ENCODE data around the gene ZNF175. TPM values are rescaled to one million over a fixed set of nuclear protein-coding genes. Genes with fewer than 3 reads are reported as not detected.

The ZNF175 gene
- total and polyA plus RNA-seq, 4 donors = 8.5 to 17.8 (median 12.4) TPM

DNA sequence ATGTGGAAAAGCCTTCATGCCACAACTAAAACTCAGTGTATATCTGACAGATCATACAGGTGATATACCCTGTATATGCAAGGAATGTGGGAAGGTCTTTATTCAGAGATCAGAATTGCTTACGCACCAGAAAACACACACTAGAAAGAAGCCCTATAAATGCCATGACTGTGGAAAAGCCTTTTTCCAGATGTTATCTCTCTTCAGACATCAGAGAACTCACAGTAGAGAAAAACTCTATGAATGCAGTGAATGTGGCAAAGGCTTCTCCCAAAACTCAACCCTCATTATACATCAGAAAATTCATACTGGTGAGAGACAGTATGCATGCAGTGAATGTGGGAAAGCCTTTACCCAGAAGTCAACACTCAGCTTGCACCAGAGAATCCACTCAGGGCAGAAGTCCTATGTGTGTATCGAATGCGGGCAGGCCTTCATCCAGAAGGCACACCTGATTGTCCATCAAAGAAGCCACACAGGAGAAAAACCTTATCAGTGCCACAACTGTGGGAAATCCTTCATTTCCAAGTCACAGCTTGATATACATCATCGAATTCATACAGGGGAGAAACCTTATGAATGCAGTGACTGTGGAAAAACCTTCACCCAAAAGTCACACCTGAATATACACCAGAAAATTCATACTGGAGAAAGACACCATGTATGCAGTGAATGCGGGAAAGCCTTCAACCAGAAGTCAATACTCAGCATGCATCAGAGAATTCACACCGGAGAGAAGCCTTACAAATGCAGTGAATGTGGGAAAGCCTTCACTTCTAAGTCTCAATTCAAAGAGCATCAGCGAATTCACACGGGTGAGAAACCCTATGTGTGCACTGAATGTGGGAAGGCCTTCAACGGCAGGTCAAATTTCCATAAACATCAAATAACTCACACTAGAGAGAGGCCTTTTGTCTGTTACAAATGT lies 16.4 kb downstream of the ZNF175 start:
- Histone ChIP-seq H3K4me3 (ENCODE audit: low read depth, low read length) (no peak overlapping the region), H3K27ac (ENCODE audit: low read depth, low read length) (no peak overlapping the region), H3K4me1 (ENCODE audit: control insufficient read depth, insufficient read depth, low read length) (no peaks in the 10 kb centered on the region), H3K27me3 (ENCODE audit: control insufficient read depth, insufficient read depth, low read length) (no peaks in the 10 kb centered on the region), H3K9me3 (ENCODE audit: control insufficient read depth, insufficient read depth, low read length) (no peaks in the 10 kb centered on the region), H3K36me3 (ENCODE audit: control insufficient read depth, insufficient read depth, low read length) (peaks cover 16% of the 10 kb centered on the region)
- WGBS (ENCODE audit: insufficient coverage) = 100% methylated on average over 1 of the region's 9 CpGs
- DNase-seq (ENCODE audit: low read depth in 4 of 6, low spot score in 6 of 6) = no peak

DNA sequence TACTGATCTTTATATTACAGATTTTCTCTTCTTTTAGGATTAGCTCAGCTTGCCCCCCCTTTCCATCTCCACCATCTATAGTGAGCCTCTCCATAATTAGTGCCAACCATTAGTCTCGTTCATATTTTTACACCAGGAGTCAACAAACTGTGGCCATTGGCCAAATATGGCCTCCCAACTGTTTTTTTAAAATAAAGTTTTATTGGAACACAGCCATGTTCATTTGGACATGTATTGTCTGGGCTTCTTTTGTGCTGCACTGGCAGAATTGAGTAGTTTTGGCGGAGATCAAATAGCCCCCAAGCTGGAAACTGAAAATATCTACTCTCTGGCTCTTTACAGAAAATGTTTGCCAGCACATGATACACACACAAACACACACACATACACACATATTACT lies 18.4 kb downstream of the ZNF175 start:
- H3K4me3 ChIP-seq (ENCODE audit: low read depth, low read length) = no peak overlapping the region
- DNase-seq (ENCODE audit: low read depth in 4 of 6, low spot score in 6 of 6) = no peak
- no peaks in the 10 kb centered on the region for H3K9me3 ChIP-seq (ENCODE audit: control insufficient read depth, insufficient read depth, low read length)
- H3K36me3 ChIP-seq (ENCODE audit: control insufficient read depth, insufficient read depth, low read length) = peaks cover 10% of the 10 kb centered on the region
- no peak overlapping the region for H3K27ac ChIP-seq (ENCODE audit: low read depth, low read length)
- H3K4me1 ChIP-seq (ENCODE audit: control insufficient read depth, insufficient read depth, low read length) = peaks cover 15% of the 10 kb centered on the region
- H3K27me3 ChIP-seq (ENCODE audit: control insufficient read depth, insufficient read depth, low read length) = no peaks in the 10 kb centered on the region
- 40% methylated on average over 1 of the region's 2 CpGs for WGBS (ENCODE audit: insufficient coverage)

DNA sequence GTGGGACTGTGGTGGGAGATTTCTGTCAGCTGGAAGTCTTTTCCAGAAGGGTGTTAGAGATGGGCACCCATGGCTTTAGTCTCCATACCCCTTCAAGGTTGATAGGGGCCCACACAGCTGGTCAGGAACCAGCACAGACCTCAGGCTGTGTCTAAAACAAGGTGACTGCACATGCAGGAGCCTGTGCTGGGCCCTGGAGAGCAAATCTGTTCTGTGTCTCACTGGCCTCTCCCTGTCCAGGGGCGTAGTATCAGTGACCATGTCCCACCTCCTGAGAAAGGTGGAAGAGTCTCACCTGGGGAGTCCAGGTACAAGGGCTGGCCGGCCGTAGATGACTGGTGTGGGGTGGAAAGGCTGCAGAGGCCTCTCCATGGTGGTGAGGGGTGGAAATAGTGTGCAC lies 19.4 kb downstream of the ZNF175 start:
- Histone ChIP-seq H3K36me3 (ENCODE audit: control insufficient read depth, insufficient read depth, low read length) (peaks cover 10% of the 10 kb centered on the region), H3K4me3 (ENCODE audit: low read depth, low read length) (no peak overlapping the region), H3K9me3 (ENCODE audit: control insufficient read depth, insufficient read depth, low read length) (no peaks in the 10 kb centered on the region), H3K27ac (ENCODE audit: low read depth, low read length) (no peak overlapping the region), H3K27me3 (ENCODE audit: control insufficient read depth, insufficient read depth, low read length) (no peaks in the 10 kb centered on the region), H3K4me1 (ENCODE audit: control insufficient read depth, insufficient read depth, low read length) (peaks cover 21% of the 10 kb centered on the region)
- no peak for DNase-seq (ENCODE audit: low read depth in 4 of 6, low spot score in 6 of 6)
- WGBS (ENCODE audit: insufficient coverage) = 100% methylated on average over 3 of the region's 3 CpGs

DNA sequence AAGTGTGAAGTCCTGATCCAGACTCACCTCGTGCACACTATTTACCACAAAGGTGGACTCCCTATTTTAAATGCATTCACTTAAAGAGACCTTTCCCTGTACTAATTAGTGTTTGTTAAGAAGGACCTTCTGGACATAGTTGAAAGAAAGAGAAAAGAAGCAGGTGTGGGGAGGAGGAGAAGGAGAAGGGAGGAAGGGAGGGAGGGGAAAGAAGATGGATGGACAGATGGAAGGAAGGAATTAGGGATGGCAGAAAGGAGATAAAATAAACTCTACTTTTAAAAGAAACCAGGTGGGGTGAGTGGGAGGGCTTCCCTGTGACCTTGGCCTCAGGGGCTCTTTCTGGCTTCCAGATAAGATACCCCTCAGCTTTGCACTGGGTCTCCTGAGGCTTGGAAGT lies 21.4 kb downstream of the ZNF175 start:
- Histone ChIP-seq H3K36me3 (ENCODE audit: control insufficient read depth, insufficient read depth, low read length) (peaks cover 4% of the 10 kb centered on the region), H3K4me1 (ENCODE audit: control insufficient read depth, insufficient read depth, low read length) (peaks cover 21% of the 10 kb centered on the region), H3K27ac (ENCODE audit: low read depth, low read length) (no peak overlapping the region), H3K4me3 (ENCODE audit: low read depth, low read length) (no peak overlapping the region), H3K27me3 (ENCODE audit: control insufficient read depth, insufficient read depth, low read length) (no peaks in the 10 kb centered on the region), H3K9me3 (ENCODE audit: control insufficient read depth, insufficient read depth, low read length) (no peaks in the 10 kb centered on the region)
- DNase-seq (ENCODE audit: low read depth in 4 of 6, low spot score in 6 of 6) = no peak
- WGBS (ENCODE audit: insufficient coverage) = no CpG with 5 or more reads among the region's 1 CpG

DNA sequence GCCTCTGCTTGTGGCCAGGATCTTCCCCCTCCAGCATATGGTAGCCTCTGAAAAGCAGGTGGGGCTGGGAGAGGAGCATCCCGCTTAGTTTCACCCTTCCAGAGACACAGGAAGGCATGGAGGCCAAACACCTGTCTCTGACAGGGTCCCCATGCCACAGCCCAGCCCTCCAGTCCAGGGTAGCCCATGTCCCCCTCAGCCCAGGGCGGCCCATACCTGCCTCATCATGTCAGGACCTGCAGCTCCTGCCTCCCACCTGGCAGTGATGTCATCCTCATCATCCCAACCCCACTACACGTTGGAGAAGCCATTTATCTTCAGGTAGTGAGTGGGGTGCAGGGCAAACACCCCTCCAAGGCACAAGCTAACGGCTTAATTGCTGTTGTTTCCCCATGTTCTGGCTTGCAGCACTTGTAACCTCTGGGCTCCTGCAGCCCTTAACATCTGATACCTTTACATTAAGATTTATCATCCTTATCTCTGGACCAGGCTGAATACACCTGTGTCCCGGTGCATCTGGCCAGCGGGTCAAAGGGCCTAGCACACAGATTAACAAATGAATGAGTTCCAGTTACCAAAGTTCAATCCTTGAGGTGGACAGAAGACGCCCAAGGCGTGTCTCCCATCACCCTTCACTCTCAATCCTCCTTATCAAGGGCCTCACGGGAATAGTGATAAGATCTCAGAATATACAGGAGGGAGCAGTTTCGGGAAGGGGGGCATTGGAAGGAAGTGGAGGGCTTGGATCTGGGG lies 22.2 kb downstream of the ZNF175 start:
- WGBS (ENCODE audit: insufficient coverage) = 38% methylated on average over 7 of the region's 10 CpGs

DNA sequence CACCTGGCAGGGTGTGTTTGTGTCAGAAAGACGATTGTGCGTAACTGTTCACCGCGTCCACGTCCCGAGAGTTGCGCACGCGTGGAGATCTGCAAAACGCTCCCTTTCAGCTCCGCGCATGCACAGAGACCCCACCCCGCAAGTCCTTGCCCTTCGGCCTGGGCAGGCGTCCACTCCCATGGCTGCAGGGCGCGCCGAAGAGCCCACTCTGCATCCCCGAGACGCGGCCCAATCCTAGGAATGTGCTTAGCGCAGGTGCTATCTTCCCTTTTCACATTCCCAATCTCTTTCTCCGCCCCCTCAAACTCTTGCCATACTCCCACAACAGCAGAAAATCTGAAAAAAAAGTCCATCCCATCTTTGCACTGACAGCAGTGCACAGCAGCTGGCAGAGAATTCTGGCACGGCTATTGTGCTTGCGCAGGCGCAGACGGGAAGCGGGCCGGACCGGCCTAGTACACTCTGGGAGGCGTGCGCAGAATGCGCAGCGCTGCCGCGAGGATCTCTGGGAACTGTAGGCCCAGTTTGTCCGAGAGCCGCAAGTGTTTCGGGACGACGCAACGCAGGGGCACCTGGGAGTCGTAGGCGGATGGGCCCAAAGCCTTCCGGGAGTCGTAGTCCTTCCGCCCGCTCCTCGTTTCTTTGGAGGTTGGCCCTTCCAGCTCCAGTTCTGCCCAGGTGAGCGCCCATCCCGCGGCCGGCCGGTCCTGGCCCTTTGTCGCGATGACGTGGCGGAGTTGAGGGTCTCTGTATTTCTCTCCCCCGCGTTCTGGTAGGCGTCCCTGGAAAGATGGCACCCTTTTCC lies 23.1 kb downstream of the ZNF175 start:
- Histone ChIP-seq H3K36me3 (ENCODE audit: control insufficient read depth, insufficient read depth, low read length) (peaks cover 8% of the 10 kb centered on the region), H3K27ac (ENCODE audit: low read depth, low read length) (peak overlapping the region; percentile 63), H3K4me3 (ENCODE audit: low read depth, low read length) (peak overlapping the region; percentile 63), H3K27me3 (ENCODE audit: control insufficient read depth, insufficient read depth, low read length) (peaks cover 4% of the 10 kb centered on the region), H3K9me3 (ENCODE audit: control insufficient read depth, insufficient read depth, low read length) (no peaks in the 10 kb centered on the region), H3K4me1 (ENCODE audit: control insufficient read depth, insufficient read depth, low read length) (peaks cover 21% of the 10 kb centered on the region)
- under 1% methylated on average over 61 of the region's 61 CpGs for WGBS (ENCODE audit: insufficient coverage)
- DNase-seq (ENCODE audit: low read depth in 4 of 6, low spot score in 6 of 6) = peak; percentile 93 to 100 (median 97)

More for the DNA sequence above, 22.2 kb downstream of the ZNF175 start:
- Histone ChIP-seq H3K27ac (ENCODE audit: low read depth, low read length) (peak overlapping the region; percentile 63), H3K4me3 (ENCODE audit: low read depth, low read length) (peak overlapping the region; percentile 63), H3K27me3 (ENCODE audit: control insufficient read depth, insufficient read depth, low read length) (peaks cover under 1% of the 10 kb centered on the region), H3K4me1 (ENCODE audit: control insufficient read depth, insufficient read depth, low read length) (peaks cover 21% of the 10 kb centered on the region), H3K9me3 (ENCODE audit: control insufficient read depth, insufficient read depth, low read length) (no peaks in the 10 kb centered on the region), H3K36me3 (ENCODE audit: control insufficient read depth, insufficient read depth, low read length) (peaks cover 4% of the 10 kb centered on the region)
- DNase-seq (ENCODE audit: low read depth in 4 of 6, low spot score in 6 of 6) = peak in 1 of 6 donors; percentile 1

DNA sequence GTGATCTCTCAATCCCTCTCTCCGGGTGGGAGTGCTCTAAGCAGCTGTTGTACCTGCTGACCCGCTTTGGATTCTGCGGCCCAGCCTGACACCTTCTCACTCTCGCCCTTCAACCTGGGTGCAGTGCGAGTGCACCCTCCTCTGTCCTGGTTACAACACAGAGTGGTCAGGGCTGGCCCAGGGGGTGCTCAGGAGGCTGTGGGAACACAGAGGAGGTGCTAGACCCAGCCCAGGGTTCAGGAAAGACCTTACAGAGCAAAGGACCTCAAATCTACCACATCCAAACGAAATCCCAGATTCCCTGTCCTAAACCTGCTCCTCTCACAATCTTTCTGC lies 23.7 kb downstream of the ZNF175 start:
- Histone ChIP-seq H3K4me3 (ENCODE audit: low read depth, low read length) (peak overlapping the region; percentile 63), H3K4me1 (ENCODE audit: control insufficient read depth, insufficient read depth, low read length) (peaks cover 21% of the 10 kb centered on the region), H3K36me3 (ENCODE audit: control insufficient read depth, insufficient read depth, low read length) (peaks cover 8% of the 10 kb centered on the region), H3K27ac (ENCODE audit: low read depth, low read length) (peak overlapping the region; percentile 15), H3K9me3 (ENCODE audit: control insufficient read depth, insufficient read depth, low read length) (no peaks in the 10 kb centered on the region), H3K27me3 (ENCODE audit: control insufficient read depth, insufficient read depth, low read length) (peaks cover 4% of the 10 kb centered on the region)
- WGBS (ENCODE audit: insufficient coverage) = 17% methylated on average over 5 of the region's 6 CpGs
- no peak for DNase-seq (ENCODE audit: low read depth in 4 of 6, low spot score in 6 of 6)

DNA sequence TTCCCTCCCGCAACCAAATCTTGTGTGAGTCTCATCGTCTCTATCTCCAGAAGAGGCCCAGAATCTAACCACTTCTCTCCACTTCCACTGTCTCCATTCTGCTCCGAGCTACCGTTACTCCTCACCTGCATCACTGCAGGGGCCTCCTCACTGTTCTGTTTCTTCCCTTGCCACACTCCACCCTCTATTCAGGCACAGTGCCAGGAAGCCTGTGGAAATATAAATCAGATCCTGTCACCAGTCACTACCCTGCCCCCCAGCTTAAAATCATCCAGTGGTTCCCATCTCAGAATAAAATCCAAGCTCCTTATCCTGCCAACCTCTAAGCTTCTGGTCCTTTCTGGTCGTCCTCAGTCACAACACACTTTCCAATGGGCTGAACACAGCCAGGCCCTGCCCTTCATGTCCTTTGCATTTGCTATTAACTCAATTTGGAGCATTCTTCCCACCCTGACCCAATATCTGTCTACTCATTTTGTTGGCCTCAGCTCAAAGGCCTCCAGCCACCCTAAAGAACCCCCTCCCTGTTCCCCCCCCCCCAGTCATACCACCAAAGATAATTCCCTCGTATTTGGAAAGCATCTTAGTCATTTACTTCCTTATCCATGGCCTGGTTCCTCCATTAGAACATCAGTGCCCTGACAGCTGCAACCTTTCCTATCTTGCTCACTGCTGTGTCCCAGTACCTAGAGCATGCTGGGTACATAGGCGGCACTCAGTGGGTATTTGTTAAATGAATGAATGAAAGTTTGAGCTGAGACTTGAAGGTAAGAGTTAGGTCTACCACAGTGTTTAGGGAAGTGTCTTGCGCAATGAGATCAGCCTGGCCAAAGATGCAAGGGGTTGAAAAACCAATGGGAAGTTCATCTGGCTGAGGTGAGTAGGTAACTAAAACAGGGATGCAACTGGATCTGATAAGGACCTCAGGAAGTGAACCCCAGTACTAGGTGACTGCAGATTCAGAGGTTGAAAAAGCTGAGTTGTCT lies 24.4 kb downstream of the ZNF175 start:
- Histone ChIP-seq H3K27me3 (ENCODE audit: control insufficient read depth, insufficient read depth, low read length) (peaks cover 5% of the 10 kb centered on the region), H3K4me3 (ENCODE audit: low read depth, low read length) (no peak overlapping the region), H3K27ac (ENCODE audit: low read depth, low read length) (no peak overlapping the region), H3K4me1 (ENCODE audit: control insufficient read depth, insufficient read depth, low read length) (peaks cover 21% of the 10 kb centered on the region), H3K9me3 (ENCODE audit: control insufficient read depth, insufficient read depth, low read length) (no peaks in the 10 kb centered on the region), H3K36me3 (ENCODE audit: control insufficient read depth, insufficient read depth, low read length) (peaks cover 4% of the 10 kb centered on the region)
- DNase-seq (ENCODE audit: low read depth in 4 of 6, low spot score in 6 of 6) = no peak
- 92% methylated on average over 7 of the region's 8 CpGs for WGBS (ENCODE audit: insufficient coverage)

Data from spinal cord (tissue), 10 donors.